SK-N-SH (cell line): Measurements from ENCODE around the gene USP30.

Experiments
- CTCF ChIP-seq: fragments of 200-600 bp; sonication (generic); IDR thresholded peaks from 2 replicates; pipeline ENCODE4 v1.6.1; 2017; ENCODE audit warnings: antibody characterized with exemption, mild to moderate bottlenecking, moderate library complexity
- EP300 ChIP-seq, 2 experiments: IDR thresholded peaks; 2 replicates each; pipeline versions ENCODE4 v1.4.0 to v1.6.1; 2012; ENCODE audit warnings: borderline replicate concordance in 1 of 2, low read depth in 1 of 2, low read length in 1 of 2
- EZH2phosphoT487 ChIP-seq: fragments of 200-600 bp; sonication (generic); IDR thresholded peaks from 2 replicates; pipeline ENCODE4 v1.6.1; 2017; ENCODE audit warnings: low read depth, mixed run types, mild to moderate bottlenecking, antibody characterized with exemption, moderate library complexity, borderline replicate concordance
- GABPA ChIP-seq: IDR thresholded peaks from 2 replicates; pipeline ENCODE4 v1.4.0; 2012; ENCODE audit warnings: low read depth, mild to moderate bottlenecking
- MAX ChIP-seq: IDR thresholded peaks from 2 replicates; pipeline ENCODE4 v1.4.0; 2012; ENCODE audit warnings: low read depth
- POLR2AphosphoS5 ChIP-seq: IDR thresholded peaks from 2 replicates; pipeline ENCODE4 v1.6.1; 2012; ENCODE audit warnings: low read depth, low read length
- TEAD4 ChIP-seq: IDR thresholded peaks from 2 replicates; pipeline ENCODE4 v1.4.0; 2012; ENCODE audit warnings: mild to moderate bottlenecking, borderline replicate concordance; ENCODE audit not compliant: insufficient read depth
- USF1 ChIP-seq: IDR thresholded peaks from 2 replicates; pipeline ENCODE4 v1.4.0; 2012; ENCODE audit warnings: low read depth, borderline replicate concordance
- YY1 ChIP-seq: IDR thresholded peaks from 2 replicates; pipeline ENCODE4 v1.4.0; 2012; ENCODE audit warnings: low read depth, mild to moderate bottlenecking

GRCh38 chr12:109125791-109126190 is 73.4 kb downstream of the USP30 start:
- TF ChIP-seq CTCF, result no peak
- no peak for TF ChIP-seq TEAD4
- no peak for TF ChIP-seq YY1
- TF ChIP-seq GABPA, result no peak
- TF ChIP-seq EZH2phosphoT487, result no peak
- TF ChIP-seq EP300 (IDR thresholded peaks at IDR 0.05; ENCODE audit: borderline replicate concordance in 1 of 2, low read depth in 1 of 2, low read length in 1 of 2), result no peak
- no peak for TF ChIP-seq POLR2AphosphoS5
- TF ChIP-seq USF1, result no peak
- no peak for TF ChIP-seq MAX
